HL-60 (cell line): ENCODE data around the gene QRFPR.

Source experiments
- GABPA ChIP-seq: IDR thresholded peaks from 2 replicates; pipeline ENCODE4 v1.6.1; 2012; ENCODE audit warnings: low read depth
- POLR2AphosphoS5 ChIP-seq: IDR thresholded peaks from 2 replicates; pipeline ENCODE4 v1.6.1; 2012; ENCODE audit warnings: low read depth
- SPI1 ChIP-seq: IDR thresholded peaks from 2 replicates; pipeline ENCODE4 v1.6.1; 2012; ENCODE audit warnings: low read depth, mild to moderate bottlenecking, borderline replicate concordance
- TF ChIP-seq, protein P1 (sequence below): IDR thresholded peaks from one replicate; pipeline ENCODE4 v1.5.1; 2011; ENCODE audit warnings: low read length, control low read depth, inconsistent platforms; ENCODE audit not compliant: insufficient read depth
- TF ChIP-seq, protein P2 (sequence below): IDR thresholded peaks from 2 replicates; pipeline ENCODE4 v1.6.1; 2012; ENCODE audit warnings: low read depth; ENCODE audit not compliant: insufficient replicate concordance

DNA sequence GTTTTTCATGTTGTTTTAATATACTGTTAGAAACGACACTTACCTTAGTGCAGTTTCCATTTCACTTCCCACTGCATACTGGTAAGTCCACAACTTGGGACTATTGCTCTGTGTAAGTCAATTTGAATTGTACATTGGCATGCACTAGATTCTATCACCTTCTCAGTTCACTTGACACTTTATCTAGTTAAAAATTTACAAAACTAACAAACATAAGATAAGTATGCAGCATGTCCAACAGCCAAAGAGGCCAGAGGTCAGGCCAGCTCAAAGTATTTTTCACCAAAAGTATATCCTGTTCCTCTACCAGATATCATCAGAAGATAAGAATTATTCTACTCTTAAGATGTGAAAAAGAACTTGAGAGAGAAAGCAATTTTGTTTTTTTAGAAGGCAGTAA is 75.9 kb downstream of the QRFPR start:
- TF ChIP-seq, protein P1, sequence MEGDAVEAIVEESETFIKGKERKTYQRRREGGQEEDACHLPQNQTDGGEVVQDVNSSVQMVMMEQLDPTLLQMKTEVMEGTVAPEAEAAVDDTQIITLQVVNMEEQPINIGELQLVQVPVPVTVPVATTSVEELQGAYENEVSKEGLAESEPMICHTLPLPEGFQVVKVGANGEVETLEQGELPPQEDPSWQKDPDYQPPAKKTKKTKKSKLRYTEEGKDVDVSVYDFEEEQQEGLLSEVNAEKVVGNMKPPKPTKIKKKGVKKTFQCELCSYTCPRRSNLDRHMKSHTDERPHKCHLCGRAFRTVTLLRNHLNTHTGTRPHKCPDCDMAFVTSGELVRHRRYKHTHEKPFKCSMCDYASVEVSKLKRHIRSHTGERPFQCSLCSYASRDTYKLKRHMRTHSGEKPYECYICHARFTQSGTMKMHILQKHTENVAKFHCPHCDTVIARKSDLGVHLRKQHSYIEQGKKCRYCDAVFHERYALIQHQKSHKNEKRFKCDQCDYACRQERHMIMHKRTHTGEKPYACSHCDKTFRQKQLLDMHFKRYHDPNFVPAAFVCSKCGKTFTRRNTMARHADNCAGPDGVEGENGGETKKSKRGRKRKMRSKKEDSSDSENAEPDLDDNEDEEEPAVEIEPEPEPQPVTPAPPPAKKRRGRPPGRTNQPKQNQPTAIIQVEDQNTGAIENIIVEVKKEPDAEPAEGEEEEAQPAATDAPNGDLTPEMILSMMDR = no peak
- TF ChIP-seq POLR2AphosphoS5 (no peak), GABPA (no peak), SPI1 (no peak)
- TF ChIP-seq, protein P2, sequence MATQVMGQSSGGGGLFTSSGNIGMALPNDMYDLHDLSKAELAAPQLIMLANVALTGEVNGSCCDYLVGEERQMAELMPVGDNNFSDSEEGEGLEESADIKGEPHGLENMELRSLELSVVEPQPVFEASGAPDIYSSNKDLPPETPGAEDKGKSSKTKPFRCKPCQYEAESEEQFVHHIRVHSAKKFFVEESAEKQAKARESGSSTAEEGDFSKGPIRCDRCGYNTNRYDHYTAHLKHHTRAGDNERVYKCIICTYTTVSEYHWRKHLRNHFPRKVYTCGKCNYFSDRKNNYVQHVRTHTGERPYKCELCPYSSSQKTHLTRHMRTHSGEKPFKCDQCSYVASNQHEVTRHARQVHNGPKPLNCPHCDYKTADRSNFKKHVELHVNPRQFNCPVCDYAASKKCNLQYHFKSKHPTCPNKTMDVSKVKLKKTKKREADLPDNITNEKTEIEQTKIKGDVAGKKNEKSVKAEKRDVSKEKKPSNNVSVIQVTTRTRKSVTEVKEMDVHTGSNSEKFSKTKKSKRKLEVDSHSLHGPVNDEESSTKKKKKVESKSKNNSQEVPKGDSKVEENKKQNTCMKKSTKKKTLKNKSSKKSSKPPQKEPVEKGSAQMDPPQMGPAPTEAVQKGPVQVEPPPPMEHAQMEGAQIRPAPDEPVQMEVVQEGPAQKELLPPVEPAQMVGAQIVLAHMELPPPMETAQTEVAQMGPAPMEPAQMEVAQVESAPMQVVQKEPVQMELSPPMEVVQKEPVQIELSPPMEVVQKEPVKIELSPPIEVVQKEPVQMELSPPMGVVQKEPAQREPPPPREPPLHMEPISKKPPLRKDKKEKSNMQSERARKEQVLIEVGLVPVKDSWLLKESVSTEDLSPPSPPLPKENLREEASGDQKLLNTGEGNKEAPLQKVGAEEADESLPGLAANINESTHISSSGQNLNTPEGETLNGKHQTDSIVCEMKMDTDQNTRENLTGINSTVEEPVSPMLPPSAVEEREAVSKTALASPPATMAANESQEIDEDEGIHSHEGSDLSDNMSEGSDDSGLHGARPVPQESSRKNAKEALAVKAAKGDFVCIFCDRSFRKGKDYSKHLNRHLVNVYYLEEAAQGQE = no peak
